Measurements from ENCODE around the gene FUBP1. TPM values are rescaled to one million over a fixed set of nuclear protein-coding genes. Genes with fewer than 3 reads are reported as not detected.

Gene FUBP1
- total and polyA plus RNA-seq, 2 of the 13 experiments (the other 11 are each of a cell fraction or from before 2014, with no cell fraction given), result 98.1 to 166 TPM

DNA sequence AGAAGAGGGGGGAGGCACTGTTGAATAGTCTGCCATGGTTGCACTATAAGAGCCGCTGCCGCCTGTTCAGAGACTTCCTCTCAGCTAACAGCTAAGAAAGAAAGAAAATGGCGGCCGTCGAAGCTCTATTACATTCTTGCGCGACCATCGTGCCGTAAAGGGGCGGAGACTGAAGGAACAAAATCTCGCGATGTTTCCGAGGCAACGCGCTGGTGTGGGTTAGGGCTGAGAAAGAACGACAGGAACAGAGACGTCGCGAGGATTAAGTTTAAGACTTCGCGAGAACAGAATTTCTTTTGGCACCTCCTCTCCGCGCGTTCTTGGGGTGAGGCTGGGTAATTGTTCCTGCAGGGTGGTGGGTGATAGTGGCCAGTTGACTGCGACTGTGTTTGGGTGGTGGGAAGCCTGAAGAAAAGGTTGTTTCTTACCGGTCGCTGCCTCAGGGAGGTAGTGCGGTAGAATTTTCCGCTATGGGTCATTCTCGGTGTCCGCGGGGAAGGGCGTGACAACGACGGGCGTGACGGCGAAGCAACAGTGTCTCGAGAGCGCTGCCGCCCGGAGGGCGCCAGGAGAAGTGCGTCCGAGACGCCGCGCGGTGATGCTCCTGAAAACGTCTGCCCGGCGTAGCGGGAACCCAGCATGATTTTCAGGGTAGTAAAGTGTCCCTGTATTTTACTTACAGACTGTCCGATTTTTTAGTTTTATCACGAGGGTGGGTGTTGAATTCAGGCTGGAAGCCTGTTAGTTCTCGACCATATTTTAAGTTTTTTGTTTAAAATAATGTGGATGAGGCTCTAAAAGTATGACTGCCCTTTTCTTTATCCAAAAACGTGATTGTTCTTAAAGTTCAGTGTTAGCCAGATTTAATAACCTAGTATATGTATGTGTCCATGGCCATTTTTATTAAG, at the start of gene FUBP1 (continued):
- TF ChIP-seq, protein P1, sequence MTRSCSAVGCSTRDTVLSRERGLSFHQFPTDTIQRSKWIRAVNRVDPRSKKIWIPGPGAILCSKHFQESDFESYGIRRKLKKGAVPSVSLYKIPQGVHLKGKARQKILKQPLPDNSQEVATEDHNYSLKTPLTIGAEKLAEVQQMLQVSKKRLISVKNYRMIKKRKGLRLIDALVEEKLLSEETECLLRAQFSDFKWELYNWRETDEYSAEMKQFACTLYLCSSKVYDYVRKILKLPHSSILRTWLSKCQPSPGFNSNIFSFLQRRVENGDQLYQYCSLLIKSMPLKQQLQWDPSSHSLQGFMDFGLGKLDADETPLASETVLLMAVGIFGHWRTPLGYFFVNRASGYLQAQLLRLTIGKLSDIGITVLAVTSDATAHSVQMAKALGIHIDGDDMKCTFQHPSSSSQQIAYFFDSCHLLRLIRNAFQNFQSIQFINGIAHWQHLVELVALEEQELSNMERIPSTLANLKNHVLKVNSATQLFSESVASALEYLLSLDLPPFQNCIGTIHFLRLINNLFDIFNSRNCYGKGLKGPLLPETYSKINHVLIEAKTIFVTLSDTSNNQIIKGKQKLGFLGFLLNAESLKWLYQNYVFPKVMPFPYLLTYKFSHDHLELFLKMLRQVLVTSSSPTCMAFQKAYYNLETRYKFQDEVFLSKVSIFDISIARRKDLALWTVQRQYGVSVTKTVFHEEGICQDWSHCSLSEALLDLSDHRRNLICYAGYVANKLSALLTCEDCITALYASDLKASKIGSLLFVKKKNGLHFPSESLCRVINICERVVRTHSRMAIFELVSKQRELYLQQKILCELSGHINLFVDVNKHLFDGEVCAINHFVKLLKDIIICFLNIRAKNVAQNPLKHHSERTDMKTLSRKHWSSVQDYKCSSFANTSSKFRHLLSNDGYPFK (CRISPR knock-in tag; IDR thresholded peaks at IDR 0.05; ENCODE audit: borderline replicate concordance), result peak; percentile 57; the same call in 1 of the 2 replicates
- TF ChIP-seq SNAPC2 (CRISPR knock-in tag; IDR thresholded peaks at IDR 0.05), result 0 out of 2 replicates have a peak, but pooled peaks have one; percentile 17
- no peak for TF ChIP-seq ZNF260 (CRISPR knock-in tag; IDR thresholded peaks at IDR 0.05; ENCODE audit: borderline replicate concordance, low read depth)
- TF ChIP-seq HOXA9 (CRISPR knock-in tag; IDR thresholded peaks at IDR 0.05; ENCODE audit: borderline replicate concordance), result 0 out of 2 replicates have a peak, but pooled peaks have one; percentile 59
- TF ChIP-seq EP300 (IDR thresholded peaks at IDR 0.05; ENCODE audit: low read depth in 2 of 2, low read length in 2 of 2), result no peak; a peak in 2 of 4 replicates
- 0 out of 2 replicates have a peak, but pooled peaks have one; percentile 19 for TF ChIP-seq EP300 (CRISPR knock-in tag; IDR thresholded peaks at IDR 0.05; ENCODE audit: borderline replicate concordance)
- TF ChIP-seq ZBTB7B (CRISPR knock-in tag; IDR thresholded peaks at IDR 0.05), result 0 out of 2 replicates have a peak, but pooled peaks have one; percentile 47
- no peak for TF ChIP-seq U2AF2 (IDR thresholded peaks at IDR 0.05; ENCODE audit: low read depth, low read length)
- no peak for TF ChIP-seq CEBPB (IDR thresholded peaks at IDR 0.05; ENCODE audit: borderline replicate concordance, low read depth, low read length)
- peak; percentile 88; the same call in 1 of the 2 replicates for TF ChIP-seq YEATS2 (CRISPR knock-in tag; IDR thresholded peaks at IDR 0.05; ENCODE audit: borderline replicate concordance)
- peak; percentile 65; the same call in 1 of the 2 replicates for TF ChIP-seq JUN (CRISPR knock-in tag; IDR thresholded peaks at IDR 0.05)
- TF ChIP-seq ZNF709 (CRISPR knock-in tag; IDR thresholded peaks at IDR 0.05), result peak; percentile 59; the same call in 1 of the 2 replicates
- no peak for TF ChIP-seq ZNF850 (CRISPR knock-in tag; conservative IDR thresholded peaks at IDR 0.05)
- TF ChIP-seq ZFY (CRISPR knock-in tag; IDR thresholded peaks at IDR 0.05), result peak; percentile 58
- no peak for TF ChIP-seq BCLAF1 (IDR thresholded peaks at IDR 0.05)
- peak; percentile 32; the same call in 1 of the 2 replicates for TF ChIP-seq SIX1 (CRISPR knock-in tag; IDR thresholded peaks at IDR 0.05; ENCODE audit: borderline replicate concordance)
- TF ChIP-seq SPEN (CRISPR knock-in tag; IDR thresholded peaks at IDR 0.05; ENCODE audit: low read depth), result no peak; the same call in 1 of the 2 replicates
- no peak for TF ChIP-seq PAF1 (CRISPR knock-in tag; IDR thresholded peaks at IDR 0.05)
- TF ChIP-seq, protein P2, sequence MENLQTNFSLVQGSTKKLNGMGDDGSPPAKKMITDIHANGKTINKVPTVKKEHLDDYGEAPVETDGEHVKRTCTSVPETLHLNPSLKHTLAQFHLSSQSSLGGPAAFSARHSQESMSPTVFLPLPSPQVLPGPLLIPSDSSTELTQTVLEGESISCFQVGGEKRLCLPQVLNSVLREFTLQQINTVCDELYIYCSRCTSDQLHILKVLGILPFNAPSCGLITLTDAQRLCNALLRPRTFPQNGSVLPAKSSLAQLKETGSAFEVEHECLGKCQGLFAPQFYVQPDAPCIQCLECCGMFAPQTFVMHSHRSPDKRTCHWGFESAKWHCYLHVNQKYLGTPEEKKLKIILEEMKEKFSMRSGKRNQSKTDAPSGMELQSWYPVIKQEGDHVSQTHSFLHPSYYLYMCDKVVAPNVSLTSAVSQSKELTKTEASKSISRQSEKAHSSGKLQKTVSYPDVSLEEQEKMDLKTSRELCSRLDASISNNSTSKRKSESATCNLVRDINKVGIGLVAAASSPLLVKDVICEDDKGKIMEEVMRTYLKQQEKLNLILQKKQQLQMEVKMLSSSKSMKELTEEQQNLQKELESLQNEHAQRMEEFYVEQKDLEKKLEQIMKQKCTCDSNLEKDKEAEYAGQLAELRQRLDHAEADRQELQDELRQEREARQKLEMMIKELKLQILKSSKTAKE (CRISPR knock-in tag; IDR thresholded peaks at IDR 0.05; ENCODE audit: borderline replicate concordance), result no peak
